Stimulated activated CD8-positive, alpha-beta memory T cell treated with anti-CD3 and anti-CD28 coated beads, Interleukin-15, amount 100 ng/mL, for 24 hours (primary cell): ENCODE data around the gene MAP3K12.
"Not testable (repeated sequence)": the region's sequence is repeated elsewhere in the genome, so short reads cannot be mapped to it uniquely, and the experiment has no call there.

Experiments
- DNase-seq: peaks from one replicate; pipeline ENCODE4 v3.0.0-alpha.2; 2020; ENCODE audit warnings: low read depth

Gene MAP3K12, protein sequence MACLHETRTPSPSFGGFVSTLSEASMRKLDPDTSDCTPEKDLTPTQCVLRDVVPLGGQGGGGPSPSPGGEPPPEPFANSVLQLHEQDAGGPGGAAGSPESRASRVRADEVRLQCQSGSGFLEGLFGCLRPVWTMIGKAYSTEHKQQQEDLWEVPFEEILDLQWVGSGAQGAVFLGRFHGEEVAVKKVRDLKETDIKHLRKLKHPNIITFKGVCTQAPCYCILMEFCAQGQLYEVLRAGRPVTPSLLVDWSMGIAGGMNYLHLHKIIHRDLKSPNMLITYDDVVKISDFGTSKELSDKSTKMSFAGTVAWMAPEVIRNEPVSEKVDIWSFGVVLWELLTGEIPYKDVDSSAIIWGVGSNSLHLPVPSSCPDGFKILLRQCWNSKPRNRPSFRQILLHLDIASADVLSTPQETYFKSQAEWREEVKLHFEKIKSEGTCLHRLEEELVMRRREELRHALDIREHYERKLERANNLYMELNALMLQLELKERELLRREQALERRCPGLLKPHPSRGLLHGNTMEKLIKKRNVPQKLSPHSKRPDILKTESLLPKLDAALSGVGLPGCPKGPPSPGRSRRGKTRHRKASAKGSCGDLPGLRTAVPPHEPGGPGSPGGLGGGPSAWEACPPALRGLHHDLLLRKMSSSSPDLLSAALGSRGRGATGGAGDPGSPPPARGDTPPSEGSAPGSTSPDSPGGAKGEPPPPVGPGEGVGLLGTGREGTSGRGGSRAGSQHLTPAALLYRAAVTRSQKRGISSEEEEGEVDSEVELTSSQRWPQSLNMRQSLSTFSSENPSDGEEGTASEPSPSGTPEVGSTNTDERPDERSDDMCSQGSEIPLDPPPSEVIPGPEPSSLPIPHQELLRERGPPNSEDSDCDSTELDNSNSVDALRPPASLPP

DNA sequence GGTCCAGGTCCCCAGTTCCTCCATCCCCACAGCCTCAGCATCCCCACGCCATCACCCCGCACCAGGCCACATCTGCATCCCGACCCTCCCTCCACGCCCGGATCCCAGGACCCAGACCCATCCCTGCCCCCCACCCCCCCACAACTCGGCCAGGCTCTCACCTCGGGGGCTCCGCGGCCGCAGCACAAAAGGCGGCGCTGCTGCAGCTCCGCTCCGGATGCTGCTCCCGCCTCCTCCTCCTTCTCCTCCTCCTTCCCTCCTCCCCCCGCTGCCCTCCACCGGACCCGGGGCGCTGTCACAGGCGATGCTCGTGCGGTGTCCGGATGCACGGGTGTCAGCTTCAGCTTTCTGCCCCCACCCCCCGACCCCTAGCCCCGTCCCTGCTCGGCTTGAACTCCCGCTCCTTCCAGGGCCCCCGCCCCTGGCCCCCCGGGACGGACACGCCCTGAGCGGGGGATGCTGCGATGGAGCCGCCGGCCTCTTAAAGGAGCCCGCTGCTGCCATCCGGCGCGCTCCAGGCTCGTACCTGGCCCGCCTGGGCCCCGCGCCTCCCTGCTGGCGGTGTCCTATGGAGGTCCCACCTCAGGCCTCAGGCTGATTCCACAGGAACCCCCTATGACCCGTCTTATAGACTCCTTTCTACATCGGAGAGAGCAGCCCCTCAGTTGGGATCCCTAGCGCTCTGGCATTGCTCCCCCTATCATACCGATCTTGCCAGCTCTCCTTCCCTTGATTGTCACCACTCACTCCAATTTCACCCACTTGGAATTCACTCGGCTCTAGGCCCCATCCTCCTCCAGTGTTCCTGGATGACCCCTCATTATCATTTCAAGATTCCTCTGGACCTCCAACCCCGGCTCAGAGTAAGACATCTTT lies at the start of gene MAP3K12:
MAP3K12 (minus strand) TSS at position 193 of the 876 bp plus-strand sequence. CDS start 12,067 bp downstream, outside the sequence.
- no peak for DNase-seq

DNA sequence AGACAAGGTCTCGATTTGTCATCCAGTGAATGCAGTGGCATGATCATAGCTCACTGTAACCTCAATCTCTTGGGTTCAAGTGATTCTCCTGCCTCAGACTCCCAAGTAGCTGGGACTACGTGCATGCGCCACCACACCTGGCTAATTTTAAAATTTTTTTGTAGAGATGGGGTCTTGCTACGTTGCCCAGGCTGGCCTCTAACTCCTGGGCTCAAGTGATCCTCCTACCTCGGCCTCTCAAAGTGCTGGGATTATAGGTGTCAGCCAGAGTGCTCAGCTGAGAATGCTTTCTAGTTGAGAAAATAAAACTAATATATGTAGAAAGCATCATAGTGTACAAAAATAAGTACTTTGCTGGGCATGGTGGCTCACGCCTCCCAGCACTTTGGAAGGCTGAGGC lies 49.1 kb upstream of the MAP3K12 start:
- DNase-seq, result not testable (repeated sequence)

DNA sequence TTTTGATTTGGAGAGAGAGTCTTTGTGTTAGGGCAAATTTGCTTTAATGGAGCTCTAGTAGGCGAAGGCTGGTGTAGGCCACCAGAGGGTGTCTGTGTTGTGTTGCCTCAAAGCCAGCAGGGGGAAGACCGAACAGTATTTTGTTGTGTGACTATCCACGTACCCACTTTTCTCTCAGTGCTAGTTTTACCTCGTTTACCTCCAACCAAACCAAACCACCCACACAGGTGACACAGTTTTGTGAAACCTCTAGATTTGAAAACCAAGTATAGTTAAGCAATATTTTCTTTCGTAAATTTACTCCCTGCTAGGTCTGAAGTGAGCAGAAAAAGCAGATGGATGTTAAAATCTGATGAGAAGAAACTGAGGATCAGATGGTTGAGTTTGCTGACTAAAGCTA lies 44.3 kb upstream of the MAP3K12 start:
- DNase-seq, result peak; percentile 1

DNA sequence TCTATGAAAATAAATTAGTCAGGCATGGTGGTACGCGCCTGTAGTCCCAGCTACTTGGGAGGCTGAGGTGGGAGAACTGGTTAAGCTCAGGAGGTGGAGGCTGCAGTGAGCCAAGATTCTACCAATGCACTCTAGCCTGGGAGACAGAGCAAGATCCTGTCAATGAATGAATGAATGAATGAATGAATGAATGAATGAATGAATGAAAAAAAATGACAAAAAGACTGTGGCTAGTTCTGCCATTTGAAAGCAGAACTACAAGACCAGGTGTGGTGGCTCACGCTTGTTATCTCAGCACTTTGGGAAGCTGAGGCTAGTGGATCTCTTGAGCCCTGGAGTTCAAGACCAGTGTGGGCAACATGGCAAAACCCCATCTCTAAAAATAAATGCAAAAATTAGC lies 40.3 kb upstream of the MAP3K12 start:
- no peak for DNase-seq

DNA sequence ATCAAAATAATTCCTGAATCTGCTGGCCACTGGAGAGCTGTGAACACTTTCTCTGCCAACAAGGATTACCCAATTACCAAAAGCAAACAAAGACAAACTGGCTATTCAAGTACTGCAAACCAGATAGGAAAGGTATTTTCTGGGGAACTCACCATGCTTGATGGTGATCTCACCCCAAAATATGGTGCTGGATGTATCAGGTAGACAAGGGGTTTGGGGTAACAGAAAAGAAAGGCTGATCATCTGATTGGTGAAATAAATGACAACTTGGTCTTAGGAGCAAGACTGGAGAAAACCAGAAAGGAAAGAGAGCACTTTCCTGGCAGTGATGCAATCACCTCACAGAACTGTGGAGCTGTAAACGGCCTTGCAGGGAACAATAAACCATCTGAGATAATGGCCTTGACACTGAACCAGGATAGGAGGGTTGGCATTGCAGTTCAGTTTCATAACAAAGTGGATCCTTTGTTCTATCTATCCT lies 39.0 kb upstream of the MAP3K12 start:
- DNase-seq, result no peak

DNA sequence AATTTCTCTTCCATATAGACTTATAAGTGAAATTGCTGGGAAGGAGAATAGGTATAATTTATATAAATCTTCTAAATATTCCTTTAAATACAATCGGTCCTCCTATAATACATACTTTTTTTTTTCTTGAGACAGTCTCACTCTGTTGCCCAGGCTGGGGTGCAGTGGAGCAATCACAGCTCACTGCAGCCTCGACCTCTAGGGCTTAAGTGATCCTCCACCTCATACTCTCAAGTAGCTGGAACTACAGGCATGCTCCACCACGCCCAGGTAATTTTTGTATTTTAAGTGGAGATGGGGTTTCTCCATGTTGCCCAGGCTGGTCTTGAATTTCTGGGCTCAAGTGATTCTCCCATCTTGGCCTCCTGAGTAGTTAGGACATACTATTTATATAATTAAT lies 37.7 kb upstream of the MAP3K12 start:
- no peak for DNase-seq

DNA sequence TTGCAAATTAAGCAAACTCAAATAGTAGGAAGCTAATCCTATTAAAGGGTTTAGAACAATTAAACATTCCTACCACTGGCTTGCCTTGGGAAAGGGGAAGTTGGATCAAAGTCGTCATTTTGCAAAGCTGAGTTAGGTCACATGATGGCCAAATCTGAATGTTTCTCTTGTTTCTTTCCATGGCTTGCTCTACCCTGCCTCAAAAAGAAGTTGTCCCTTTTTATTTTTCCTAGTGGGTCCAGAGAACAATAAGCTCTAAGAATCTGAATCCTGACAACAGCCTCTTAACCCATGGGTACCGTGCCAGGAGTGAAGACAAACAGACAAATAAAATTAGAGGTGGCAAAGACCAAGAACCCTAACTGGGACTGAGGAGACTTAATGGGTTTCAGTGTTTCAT lies 34.2 kb upstream of the MAP3K12 start:
- DNase-seq, result no peak

DNA sequence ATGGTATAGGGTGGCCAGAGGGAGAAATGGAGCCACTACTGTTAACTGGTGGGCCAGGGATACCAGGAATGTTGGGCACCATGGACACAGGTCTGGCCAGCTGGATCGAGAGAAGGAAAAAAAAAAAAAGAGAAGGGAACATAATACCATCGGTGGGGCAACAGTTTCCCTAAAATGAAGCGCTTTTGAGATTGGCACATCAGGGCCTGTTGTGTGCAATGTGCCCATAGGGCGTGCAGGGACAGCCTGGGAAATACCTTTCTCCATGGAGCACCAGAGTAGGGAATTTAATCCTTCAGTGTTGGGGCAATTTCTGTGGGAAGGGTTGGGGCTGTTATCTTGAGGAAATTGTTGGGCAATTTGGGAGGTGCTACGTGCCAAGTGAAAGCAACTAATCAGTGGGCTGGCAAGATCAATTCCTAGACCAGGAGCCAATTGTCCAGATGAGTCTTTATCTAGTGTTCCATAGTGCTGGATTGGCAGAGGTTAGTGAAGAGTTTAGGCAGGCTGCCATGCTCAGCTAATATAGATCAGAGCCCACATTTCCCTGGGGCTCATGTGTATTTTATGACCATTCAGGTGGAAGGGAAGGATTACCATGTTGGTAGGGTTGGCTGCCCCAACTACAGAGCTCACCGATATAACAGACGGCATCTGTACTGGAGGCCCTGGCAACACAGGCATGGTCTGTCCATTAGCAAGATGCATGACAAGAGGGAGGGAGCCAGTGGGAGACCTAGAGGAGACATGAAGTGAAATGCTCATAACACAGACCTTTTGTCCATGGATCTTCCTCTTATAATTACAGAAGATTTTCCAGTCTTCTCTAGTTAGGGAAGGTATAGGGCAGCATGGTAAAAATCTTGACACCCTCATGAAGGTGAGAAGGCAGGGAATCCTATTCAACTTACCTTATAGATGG lies 33.5 kb upstream of the MAP3K12 start:
- DNase-seq, result no peak

DNA sequence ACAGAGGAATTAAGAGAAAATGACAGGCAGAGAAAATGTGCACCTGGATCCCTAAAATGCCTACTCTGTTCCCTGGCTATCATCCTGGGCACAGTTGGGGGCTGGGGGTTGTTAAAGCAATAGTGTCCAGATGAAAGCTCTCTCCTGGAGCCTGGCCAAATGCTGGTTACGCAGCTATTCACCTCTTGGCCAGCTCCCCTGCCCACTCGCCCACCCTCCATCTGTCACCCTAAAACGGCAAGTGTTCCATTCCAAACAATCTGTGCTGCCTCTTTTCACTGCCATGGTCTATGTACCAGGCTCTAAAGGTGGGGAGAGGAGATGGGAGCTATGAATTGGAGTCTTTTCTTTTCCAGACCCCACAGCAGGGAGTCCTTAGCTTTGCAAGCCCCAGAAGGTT lies 32.8 kb upstream of the MAP3K12 start:
- no peak for DNase-seq

DNA sequence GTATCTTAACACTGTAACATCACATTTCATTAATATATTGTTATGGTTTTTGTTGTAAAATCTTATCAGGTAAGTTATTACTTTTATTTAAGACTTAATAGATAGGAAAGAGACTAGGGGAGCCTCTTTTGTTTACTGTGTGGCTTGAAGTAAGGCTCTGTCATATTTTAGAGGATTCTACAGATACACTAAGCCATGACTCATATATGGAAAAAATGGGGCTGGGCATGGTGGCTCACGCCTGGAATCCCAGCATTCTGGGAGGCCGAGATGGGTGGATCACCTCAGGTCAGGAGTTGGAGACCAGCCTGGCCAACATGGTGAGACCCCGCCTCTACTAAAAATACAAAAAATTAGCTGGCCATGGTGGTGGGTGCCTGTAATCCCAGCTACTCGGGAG lies 31.7 kb upstream of the MAP3K12 start:
- no peak for DNase-seq

DNA sequence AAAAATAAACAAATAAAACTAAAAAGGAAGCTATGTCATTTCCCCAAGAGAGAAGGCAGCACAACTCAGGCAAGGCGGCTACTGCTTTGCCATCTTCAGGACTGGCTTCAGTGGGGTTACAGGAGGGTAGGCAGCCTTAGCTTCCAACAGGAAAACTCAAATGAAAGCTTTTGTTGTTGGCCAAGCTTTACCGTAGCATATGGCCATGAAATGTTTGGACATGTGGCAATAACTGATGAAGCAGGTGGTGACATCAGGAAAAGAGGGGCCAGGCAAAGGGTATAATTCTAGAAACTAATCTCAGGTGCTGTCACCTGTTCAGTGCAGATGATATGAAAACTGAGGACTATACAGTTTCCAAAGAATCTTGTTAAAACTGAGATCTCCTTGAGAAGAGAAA lies 30.8 kb upstream of the MAP3K12 start:
- no peak for DNase-seq

DNA sequence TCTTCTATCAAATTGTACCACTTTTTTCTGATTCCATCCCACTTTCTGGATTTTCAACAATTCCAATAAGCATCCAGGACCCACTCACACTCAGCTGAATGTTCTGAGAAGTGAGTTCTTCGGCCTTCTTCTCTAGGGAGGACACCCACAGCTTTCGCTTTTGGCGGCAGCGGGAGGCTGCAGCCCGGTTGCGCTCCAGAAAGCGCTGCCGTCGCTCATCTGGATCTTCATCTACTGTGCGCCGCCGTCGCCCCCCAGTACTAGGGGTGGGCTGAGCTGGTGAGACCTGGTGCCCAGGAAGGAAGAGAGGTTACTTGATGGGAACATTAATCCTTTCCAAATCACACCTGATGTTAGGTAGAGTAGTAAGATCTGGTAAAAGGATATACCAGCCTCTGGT lies 25.2 kb upstream of the MAP3K12 start:
- DNase-seq, result no peak

DNA sequence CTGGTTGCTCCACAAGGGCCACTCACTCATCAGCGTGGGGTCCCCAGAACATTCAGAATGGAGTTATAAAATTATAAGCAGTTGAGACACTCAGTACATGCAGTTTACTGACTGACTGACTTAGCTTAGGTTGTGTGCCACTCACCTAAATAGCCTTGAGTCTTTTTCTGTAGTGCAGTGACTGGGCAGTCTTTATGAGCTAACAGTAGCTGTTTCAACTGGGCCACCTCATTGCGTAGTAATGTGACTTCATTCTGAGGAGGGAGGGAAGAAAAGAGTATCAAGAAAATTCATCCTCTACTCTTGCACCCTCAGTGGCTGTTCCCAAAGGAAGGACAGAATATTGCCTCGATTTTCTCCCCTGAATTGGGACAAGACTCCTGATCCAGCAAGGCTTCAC lies 23.9 kb upstream of the MAP3K12 start:
- no peak for DNase-seq

DNA sequence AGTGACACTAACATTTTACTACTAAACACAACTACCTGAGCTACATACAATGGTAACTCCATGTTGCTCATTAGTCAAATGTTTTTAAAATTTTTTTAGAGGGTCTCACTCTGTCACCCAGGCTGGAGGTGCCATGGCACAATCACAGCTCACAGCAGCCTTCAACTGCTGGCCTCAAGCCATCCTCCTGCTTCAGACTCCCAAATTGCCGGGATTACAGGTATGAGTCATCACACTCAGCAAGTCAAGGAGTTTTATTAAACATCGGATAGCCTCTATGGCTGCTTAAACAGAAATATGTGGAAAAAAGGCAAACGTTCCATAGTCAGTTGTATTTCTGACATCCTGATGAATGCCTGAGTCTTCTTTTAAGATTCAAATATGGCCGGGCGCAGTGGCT lies 19.1 kb upstream of the MAP3K12 start:
- DNase-seq, result no peak

DNA sequence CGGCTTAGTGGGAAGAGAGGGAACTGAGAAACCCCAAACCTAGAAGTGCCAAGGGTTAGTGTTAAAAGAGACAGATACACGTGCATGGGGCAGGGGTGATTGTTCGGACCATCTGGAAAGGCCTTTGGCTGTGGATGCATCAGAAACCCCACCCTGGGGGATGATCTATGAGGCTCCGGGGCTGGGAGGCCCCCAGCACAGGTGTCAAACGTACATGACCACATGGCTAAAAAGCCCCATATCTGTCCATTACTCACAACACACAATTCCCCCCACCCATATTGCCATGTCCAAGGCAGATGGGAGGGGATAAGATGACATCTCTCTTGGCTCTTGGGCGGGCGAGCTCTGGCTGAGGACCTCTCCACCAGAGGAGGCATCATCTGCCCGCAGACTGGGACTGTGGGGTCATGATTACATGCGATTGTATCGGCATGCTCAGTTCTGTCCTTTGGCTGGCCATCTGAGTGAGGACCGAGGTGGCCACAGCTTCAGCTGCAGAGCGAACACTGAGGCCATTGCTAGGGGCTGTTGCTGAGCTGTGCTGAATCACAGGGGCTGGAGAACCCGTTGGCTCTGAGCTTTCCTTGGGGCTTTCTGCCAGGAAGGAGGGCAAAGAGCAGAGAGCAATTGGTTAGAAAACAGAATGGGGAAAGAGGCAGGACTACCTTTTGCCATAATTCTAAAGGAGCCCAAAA lies 17.6 kb upstream of the MAP3K12 start:
- DNase-seq, result no peak

DNA sequence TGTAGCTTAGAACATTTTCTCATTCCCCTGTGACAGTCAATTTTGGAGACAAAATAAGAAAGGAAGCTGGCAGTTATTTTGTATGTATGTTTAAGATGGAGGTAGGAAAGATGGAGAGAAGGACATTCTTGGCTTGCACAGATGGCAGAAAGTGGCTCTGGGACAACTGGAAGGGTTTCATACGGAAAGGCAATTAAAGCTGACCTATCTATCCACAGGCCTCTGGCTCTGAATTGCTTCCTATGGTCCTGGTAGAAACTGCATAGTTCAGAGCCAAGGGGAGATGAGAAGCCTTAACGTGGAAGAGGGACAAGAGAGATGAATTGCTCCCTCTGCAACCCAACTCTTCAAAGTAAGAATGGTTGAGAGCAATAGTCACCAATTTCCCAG lies 16.0 kb upstream of the MAP3K12 start:
- DNase-seq, result no peak

DNA sequence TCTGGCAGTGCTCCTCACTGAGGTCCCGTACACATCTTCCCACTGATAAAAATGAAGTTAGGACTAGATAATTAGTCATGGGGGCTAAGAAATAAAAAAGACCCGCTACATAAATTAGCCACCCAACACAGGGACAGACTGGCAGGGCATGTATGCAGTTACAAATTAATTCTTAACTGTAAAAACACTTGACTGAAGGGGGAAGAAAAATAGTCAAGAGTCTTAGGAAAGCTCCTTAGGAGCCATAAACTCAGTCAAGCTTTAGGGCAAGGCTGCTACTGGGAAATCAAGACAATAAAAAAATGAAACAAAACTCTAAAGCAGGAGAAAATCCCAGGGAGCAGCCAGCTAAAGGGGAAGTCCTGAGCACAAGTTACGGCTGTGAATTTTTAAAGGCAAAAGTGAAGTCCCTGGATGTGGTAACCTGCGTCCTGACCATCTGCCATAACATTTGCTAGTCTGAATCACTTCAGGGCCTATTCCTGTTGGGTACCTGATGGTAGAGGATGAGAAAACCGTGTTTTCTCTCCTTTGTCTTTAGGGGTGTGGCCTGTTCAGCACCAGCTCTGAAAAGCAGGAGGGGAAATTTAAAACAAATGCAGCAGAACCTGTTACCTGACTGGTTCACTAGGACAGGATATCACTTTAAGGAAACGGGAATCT lies 15.5 kb upstream of the MAP3K12 start:
- no peak for DNase-seq

DNA sequence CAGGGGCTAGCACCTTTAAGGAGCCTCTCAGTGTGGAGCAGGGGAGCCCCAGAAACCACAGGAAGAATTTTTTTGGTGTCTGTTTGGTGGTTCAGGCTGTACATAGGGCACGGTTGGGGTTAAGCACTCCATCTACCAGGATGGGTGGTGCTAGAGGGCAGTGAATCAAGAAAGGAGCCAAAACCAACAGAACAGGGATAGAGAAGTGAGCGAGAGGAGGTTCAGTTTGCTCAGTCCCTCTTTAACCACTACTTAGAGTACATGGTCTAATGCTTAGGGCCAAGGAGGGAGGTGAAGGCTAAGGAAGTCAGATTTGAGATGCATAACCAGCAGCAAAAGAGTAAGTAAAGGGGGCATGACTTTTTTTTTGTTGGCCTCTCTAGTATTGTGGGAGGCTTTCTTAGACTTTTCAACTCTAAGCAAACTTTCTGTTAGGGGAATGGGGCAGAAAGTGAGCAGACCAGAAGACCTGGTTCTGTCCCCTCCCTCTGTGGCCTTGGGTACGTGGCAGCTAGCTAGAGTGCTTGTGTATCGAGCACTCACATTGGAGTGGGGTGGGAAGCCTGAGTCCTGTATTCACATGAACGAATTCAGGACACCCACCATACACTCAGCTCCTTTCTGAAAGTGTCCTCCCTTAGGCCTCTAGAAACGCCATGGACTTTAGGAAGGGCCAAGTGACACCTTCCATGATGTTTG lies 14.6 kb upstream of the MAP3K12 start:
- no peak for DNase-seq

DNA sequence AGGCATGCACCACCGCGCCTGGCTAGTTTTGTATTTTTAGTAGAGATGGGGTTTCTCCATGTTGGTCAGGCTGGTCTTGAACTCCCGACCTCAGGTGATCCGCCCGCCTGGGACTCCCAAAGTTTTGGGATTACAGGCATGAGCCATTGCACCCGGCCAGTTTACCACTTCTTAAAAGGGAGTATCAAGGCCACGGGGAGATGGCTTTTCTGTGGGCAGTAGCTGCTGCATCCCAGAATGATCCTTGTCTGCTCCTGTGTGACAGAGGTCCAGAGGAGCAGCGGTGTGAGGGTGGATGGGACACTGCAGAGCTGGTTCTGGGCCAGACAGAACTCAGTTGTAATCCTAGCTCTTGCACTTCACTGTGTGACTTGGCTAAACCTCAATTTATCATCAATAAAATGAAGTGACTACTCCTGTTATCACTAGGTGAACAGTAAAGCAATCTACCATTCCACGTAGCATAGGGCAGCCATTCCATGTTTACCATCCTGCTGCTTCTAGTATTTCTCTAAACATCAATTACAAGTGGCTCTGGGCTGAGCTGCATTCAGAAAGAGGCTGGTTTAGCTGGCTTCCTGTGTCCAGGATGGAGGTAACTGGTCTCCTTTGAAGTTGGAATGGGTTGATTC lies 11.0 kb upstream of the MAP3K12 start:
- no peak for DNase-seq
